ENCODE data around the gene DSE.

DSE gene

GRCh38 chr6:116417661-116418060 is 46.9 kb downstream of the DSE start:
- no peak for DNase-seq

GRCh38 chr6:116419069-116419786 is 48.5 kb downstream of the DSE start:
- no peak for DNase-seq

- DNase-seq: no peak
These were observed 49.6 kb downstream of the DSE start for GRCh38 chr6:116420341-116420740.

GRCh38 chr6:116422238-116422637 is 51.5 kb downstream of the DSE start:
- no peak for DNase-seq

- DNase-seq: no peak
These were observed 53.3 kb downstream of the DSE start for GRCh38 chr6:116424001-116424400.

GRCh38 chr6:116426551-116426950 is 55.8 kb downstream of the DSE start:
- DNase-seq: no peak

GRCh38 chr6:116429111-116429510 is 58.4 kb downstream of the DSE start:
- no peak for DNase-seq

GRCh38 chr6:116430860-116431259 is 60.1 kb downstream of the DSE start:
- no peak for DNase-seq

GRCh38 chr6:116431964-116432595 is 61.3 kb downstream of the DSE start:
- DNase-seq: no peak

- no peak for DNase-seq
These were observed 62.5 kb downstream of the DSE start for GRCh38 chr6:116433206-116433712.

- no peak for DNase-seq
These were observed 63.4 kb downstream of the DSE start for GRCh38 chr6:116434056-116434725.

- no peak for DNase-seq
These were observed 65.8 kb downstream of the DSE start for GRCh38 chr6:116436586-116436985.

- peak; percentile 22 for DNase-seq
These were observed 66.9 kb downstream of the DSE start for GRCh38 chr6:116437656-116438055.

GRCh38 chr6:116438590-116439448 is 68.1 kb downstream of the DSE start:
- peak; percentile 29 for DNase-seq

GRCh38 chr6:116439522-116440051 is 68.8 kb downstream of the DSE start:
- no peak for DNase-seq

GRCh38 chr6:116443105-116443504 is 72.4 kb downstream of the DSE start:
- DNase-seq: no peak

- peak; percentile 18 for DNase-seq
These were observed 73.3 kb downstream of the DSE start for GRCh38 chr6:116444092-116444491.

GRCh38 chr6:116444575-116444974 is 73.8 kb downstream of the DSE start:
- no peak for DNase-seq

GRCh38 chr6:116445102-116445501 is 74.4 kb downstream of the DSE start:
- no peak for DNase-seq

- DNase-seq: peak; percentile 53
These were observed 75.7 kb downstream of the DSE start for GRCh38 chr6:116446399-116446798.

- DNase-seq: no peak
These were observed 76.3 kb downstream of the DSE start for GRCh38 chr6:116447052-116447451.

- DNase-seq: peak; percentile 89
These were observed 76.8 kb downstream of the DSE start for GRCh38 chr6:116447496-116448011.
